WTC11 (cell line): Measurements from ENCODE around the gene ZNF226. TPM values are rescaled to one million over a fixed set of nuclear protein-coding genes. Genes with fewer than 3 reads are reported as not detected.
A peak's percentile ranks its signal among the peaks of the same experiment; 100 is the strongest.
"Not testable (repeated sequence)": the region's sequence is repeated elsewhere in the genome, so short reads cannot be mapped to it uniquely, and the experiment has no call there.

Experiments
- ATAC-seq: fragments of 200-7000 bp; cut with Tn5 transposase; 2 replicates; pipeline ENCODE4 v1.10.0; 2021; ENCODE audit warnings: mild to moderate bottlenecking, moderate library complexity
- Bru-seq: library from RNA; stranded (reverse); fragments of 400-500 nt; gene quantifications from one replicate; lab custom pipeline; 2021; lab: Mats Ljungman, UMichigan
- CTCF ChIA-PET: fragments of 300-600 bp; sonication (Branson Sonifier 250); formaldehyde crosslinking; loops from one replicate; lab custom pipeline; 2021; ENCODE audit warnings: antibody characterized with exemption; lab: Charles Lee
- POLR2A ChIA-PET: fragments of 350-600 bp; sonication (Branson Sonifier 250); formaldehyde crosslinking; loops from one replicate; lab custom pipeline; 2021; ENCODE audit warnings: antibody characterized with exemption; lab: Charles Lee
- DNase-seq: peaks from one replicate; pipeline ENCODE4 v3.0.0; 2021; ENCODE audit warnings: low spot score
- H3K27ac Mint-ChIP-seq: 2 replicates; pipeline ENCODE4 v1.8.0; 2021; ENCODE audit warnings: mixed read lengths
- H3K27me3 Mint-ChIP-seq: 2 replicates; pipeline ENCODE4 v1.8.0; 2021; ENCODE audit warnings: low read depth, mild to moderate bottlenecking, moderate library complexity, mixed read lengths
- H3K36me3 Mint-ChIP-seq: 2 replicates; pipeline ENCODE4 v1.8.0; 2021; ENCODE audit warnings: mixed read lengths
- H3K4me1 Mint-ChIP-seq: 2 replicates; pipeline ENCODE4 v1.8.0; 2022; ENCODE audit warnings: mixed read lengths
- H3K4me3 Mint-ChIP-seq: 2 replicates; pipeline ENCODE4 v1.8.0; 2021; ENCODE audit warnings: mild to moderate bottlenecking, moderate library complexity, mixed read lengths
- H3K9me3 Mint-ChIP-seq: 2 replicates; pipeline ENCODE4 v1.8.0; 2021; ENCODE audit warnings: mixed read lengths
- CREM ChIP-seq: sonication (generic); formaldehyde crosslinking; IDR thresholded peaks from 2 replicates; pipeline ENCODE4 v1.8.1; 2022; ENCODE audit warnings: mild to moderate bottlenecking, missing genetic modification reagents, moderate library complexity
- GABPB1 ChIP-seq: sonication (generic); formaldehyde crosslinking; IDR thresholded peaks from 2 replicates; pipeline ENCODE4 v1.8.1; 2023; ENCODE audit warnings: mild to moderate bottlenecking, missing genetic modification reagents
- NR1H2 ChIP-seq: sonication (generic); formaldehyde crosslinking; IDR thresholded peaks from 2 replicates; pipeline ENCODE4 v1.9.0; 2021; ENCODE audit warnings: mild to moderate bottlenecking, moderate library complexity, missing genetic modification reagents
- OVOL2 ChIP-seq: fragments of 250-450 bp; sonication (Bioruptor Pico); IDR thresholded peaks from 2 replicates; pipeline ENCODE4 v1.9.0; 2021; ENCODE audit warnings: mild to moderate bottlenecking, borderline replicate concordance
- SP1 ChIP-seq: sonication (generic); formaldehyde crosslinking; conservative IDR thresholded peaks from 2 replicates; pipeline ENCODE4 v1.8.1; 2022; ENCODE audit warnings: missing genetic modification reagents
- TEAD1 ChIP-seq: sonication (generic); formaldehyde crosslinking; IDR thresholded peaks from 2 replicates; pipeline ENCODE4 v1.8.0; 2022; ENCODE audit warnings: mild to moderate bottlenecking, missing genetic modification reagents
- ZNF671 ChIP-seq: fragments of 250-450 bp; sonication (Bioruptor Pico); IDR thresholded peaks from 2 replicates; pipeline ENCODE4 v1.8.0; 2021; ENCODE audit warnings: mild to moderate bottlenecking
- long read RNA-seq, 3 experiments: library from RNA in 1 of 3; library from capped mRNA in 1 of 3; library from polyadenylated mRNA in 1 of 3; unstranded in 2 of 3; stranded (forward) in 1 of 3; transcript quantifications; one replicate each; pipeline ENCODE4 v2.0.0, GENCODE V29; 2021
- total RNA-seq: library from RNA; stranded (reverse); gene quantifications from 3 replicates; pipeline ENCODE4 v1.2.3, GENCODE V29; 2021
- TF ChIP-seq, protein P1 (sequence below): sonication (generic); formaldehyde crosslinking; IDR thresholded peaks from 2 replicates; pipeline ENCODE4 v1.8.0; 2022; ENCODE audit warnings: mild to moderate bottlenecking, missing genetic modification reagents
- TF ChIP-seq, protein P2 (sequence below): fragments of 250-450 bp; sonication (Bioruptor Pico); conservative IDR thresholded peaks from 2 replicates; pipeline ENCODE4 v1.9.0; 2021; ENCODE audit warnings: mild to moderate bottlenecking
- TF ChIP-seq, protein P3 (sequence below): sonication (generic); formaldehyde crosslinking; IDR thresholded peaks from 2 replicates; pipeline ENCODE4 v1.8.1; 2023; ENCODE audit warnings: mild to moderate bottlenecking, missing genetic modification reagents, moderate library complexity

Gene ZNF226
- total RNA-seq (14.5 to 18.5 TPM (median 18.0 TPM) in 3 replicates), Bru-seq, nascent RNA (percentile 93 among the genes with signal in this experiment)
- long read RNA-seq, experiment 1, transcript ZNF226-218 (6 exons, 548 nt): major isoform, 16 of 48 reads
- long read RNA-seq, experiment 1, transcript ZNF226-209 (6 exons, 576 nt): minor isoform, 5 of 48 reads
- long read RNA-seq, experiment 1, partial matches to known transcripts: 3 of 48 reads
- long read RNA-seq, experiment 1, other reads (novel, unspliced or antisense): 14 of 48 reads
- long read RNA-seq, experiment 2, partial matches to known transcripts: 5 of 11 reads
- long read RNA-seq, experiment 2, other reads (novel, unspliced or antisense): 4 of 11 reads
- long read RNA-seq, experiment 3, full-length matches to known transcripts: 4 of 11 reads
- long read RNA-seq, experiment 3, partial matches to known transcripts: 2 of 11 reads
- long read RNA-seq, experiment 3, other reads (novel, unspliced or antisense): 5 of 11 reads

DNA sequence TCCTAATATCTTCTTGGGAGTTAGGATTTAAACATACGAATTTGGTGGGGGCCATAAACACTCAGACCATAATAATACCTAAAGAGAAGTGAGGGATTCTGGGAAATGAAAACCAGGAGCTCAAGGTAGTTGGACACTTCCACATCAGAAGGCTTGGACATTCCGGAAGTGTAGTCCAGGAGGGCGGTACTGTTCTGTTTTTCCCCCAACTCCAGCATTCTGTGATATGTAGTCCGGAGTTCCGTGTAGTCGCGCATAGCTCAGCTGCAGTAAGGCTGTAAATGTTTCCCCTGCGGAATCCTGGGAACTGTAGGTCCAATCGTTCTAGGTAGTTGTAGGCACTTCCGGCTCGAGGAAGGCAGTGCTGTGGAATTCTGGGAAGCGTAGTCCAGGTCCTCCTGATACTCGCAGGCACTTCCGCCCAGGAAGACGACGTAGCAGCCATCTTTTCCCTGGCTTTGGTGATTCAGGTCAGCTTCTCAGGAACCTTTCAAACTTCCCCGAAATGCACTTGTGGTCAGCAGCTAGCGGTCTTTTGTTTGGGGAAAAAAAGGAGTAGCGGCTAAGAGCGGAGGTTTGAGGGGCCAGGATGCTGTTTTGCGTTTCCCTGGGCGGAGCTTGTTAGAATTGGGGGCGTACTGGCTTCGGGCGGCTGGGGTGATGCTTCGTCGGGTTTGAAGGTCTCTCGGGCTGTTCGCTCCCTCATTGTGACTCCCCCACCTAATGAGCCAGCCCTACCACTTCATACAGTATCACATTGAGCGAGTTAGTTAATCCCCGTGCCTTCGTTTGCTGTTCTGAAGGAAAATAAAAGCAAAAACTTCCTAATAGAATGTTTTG, at the start of gene ZNF226:
ZNF226 (plus strand) TSS at position 428 of the 840 bp plus-strand sequence. CDS start 4,981 bp downstream, outside the sequence.
- H3K36me3 Mint-ChIP-seq: peaks cover 31% of the 10 kb centered on the region
- H3K4me1 Mint-ChIP-seq: peaks cover 7% of the 10 kb centered on the region
- H3K27me3 Mint-ChIP-seq: peaks cover 10% of the 10 kb centered on the region; the same call in 1 of the 2 replicates
- peaks cover 9% of the 10 kb centered on the region for H3K9me3 Mint-ChIP-seq
- DNase-seq (peak; percentile 81), ATAC-seq (peak; percentile 100)
- ChIA-PET POLR2A (interaction anchor here (0.6 to 1.3 kb wide), 4 partner anchors 26 to 97 kb away, joined by 3 to 8 read pairs (median 6); partner anchors contain the start of gene ZNF225), CTCF (interaction anchor here (0.6 to 1.2 kb wide), 5 partner anchors 24 to 335 kb away, joined by 3 to 6 read pairs (median 4); partner anchors contain the start of genes ZNF180 and ZNF227)
- H3K4me3 Mint-ChIP-seq: peak within 1 kb of the TSS; percentile 99
- peak; percentile 85; the same call in 1 of the 2 replicates for TF ChIP-seq TEAD1
- TF ChIP-seq SP1 (CRISPR knock-in tag): peak; percentile 62
- TF ChIP-seq CREM (CRISPR knock-in tag): peak; percentile 33; the same call in 1 of the 2 replicates
- TF ChIP-seq, protein P1, sequence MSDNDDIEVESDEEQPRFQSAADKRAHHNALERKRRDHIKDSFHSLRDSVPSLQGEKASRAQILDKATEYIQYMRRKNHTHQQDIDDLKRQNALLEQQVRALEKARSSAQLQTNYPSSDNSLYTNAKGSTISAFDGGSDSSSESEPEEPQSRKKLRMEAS (CRISPR knock-in tag): 0 out of 2 replicates have a peak, but pooled peaks have one; percentile 25
- TF ChIP-seq, protein P2, sequence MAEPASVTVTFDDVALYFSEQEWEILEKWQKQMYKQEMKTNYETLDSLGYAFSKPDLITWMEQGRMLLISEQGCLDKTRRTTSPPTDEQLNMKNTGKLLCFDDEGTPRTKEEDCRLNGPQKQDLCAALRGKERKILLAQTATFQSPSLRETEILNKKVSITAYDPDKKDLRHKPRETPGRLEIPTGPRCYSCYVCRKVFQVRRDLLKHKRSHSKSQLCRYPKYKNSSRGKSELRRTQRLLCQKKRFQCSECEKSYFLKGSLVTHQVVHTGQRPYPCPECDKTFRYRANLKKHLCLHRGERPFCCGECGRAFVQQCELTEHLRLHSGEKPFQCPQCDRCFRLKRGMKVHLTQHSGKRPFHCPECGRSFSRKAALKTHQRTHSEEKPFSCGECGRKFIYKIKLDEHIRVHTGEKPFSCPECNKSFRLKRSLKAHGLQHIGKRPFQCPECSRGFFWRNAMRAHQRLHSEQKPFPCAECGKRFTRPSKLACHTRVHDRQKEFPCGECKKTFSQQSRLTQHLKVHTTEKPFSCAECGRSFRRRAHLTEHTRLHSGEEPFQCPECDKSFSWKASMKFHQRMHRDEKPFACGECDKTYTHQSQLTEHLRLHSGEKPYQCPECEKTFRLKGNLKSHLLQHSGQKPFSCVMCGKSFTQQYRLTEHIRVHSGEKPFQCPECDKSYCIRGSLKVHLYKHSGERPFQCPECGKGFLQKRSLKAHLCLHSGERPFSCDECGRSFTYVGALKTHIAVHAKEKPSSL (CRISPR knock-in tag): no peak
- TF ChIP-seq GABPB1 (CRISPR knock-in tag): peak; percentile 43; the same call in 1 of the 2 replicates
- no peak for TF ChIP-seq NR1H2 (CRISPR knock-in tag)
- H3K27ac Mint-ChIP-seq: peak within 1 kb of the TSS; percentile 98

DNA sequence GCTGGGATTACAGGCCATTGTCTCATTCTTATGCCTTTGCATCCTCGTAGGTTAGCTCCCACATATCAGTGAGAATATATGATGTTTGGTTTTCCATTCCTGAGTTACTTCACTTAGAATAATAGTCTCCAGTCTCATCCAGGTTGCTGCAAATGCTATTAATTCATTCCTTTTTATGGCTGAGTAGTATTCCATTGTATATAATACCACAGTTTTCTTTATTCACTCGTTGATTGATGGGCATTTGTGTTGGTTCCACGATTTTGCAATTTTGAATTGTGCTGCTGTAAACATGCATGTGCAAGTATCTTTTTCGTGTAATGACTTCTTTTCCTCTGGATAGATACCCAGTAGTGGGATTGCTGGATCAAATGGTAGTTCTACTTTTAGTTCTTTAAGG, 43.7 kb upstream of the ZNF226 start:
- H3K4me3 Mint-ChIP-seq, POLR2A ChIA-PET, ATAC-seq, H3K4me1 Mint-ChIP-seq, H3K27ac Mint-ChIP-seq, DNase-seq, H3K27me3 Mint-ChIP-seq: not testable (repeated sequence)
- peaks cover 26% of the 10 kb centered on the region for H3K9me3 Mint-ChIP-seq
- CTCF ChIA-PET: interaction anchor here (0.5 kb wide), 1 partner anchor 59 kb away, joined by 4 read pairs; no protein-coding TSS in a partner anchor
- H3K36me3 Mint-ChIP-seq: peaks cover 65% of the 10 kb centered on the region

DNA sequence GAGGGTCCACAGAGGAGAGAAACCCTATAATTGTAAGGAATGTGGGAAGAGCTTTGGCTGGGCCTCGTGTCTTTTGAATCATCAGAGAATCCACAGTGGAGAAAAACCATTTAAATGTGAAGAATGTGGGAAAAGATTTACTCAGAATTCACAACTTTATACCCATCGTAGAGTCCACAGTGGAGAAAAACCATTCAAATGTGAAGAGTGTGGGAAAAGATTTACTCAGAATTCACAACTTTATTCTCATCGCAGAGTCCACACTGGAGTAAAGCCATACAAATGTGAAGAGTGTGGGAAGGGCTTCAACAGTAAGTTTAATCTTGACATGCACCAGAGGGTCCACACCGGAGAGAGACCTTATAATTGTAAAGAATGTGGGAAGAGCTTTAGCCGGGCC, 32.9 kb upstream of the ZNF226 start:
- H3K4me1 Mint-ChIP-seq: no peaks in the 10 kb centered on the region
- POLR2A ChIA-PET: no interaction called here
- TF ChIP-seq ZNF671 (CRISPR knock-in tag) (no peak), OVOL2 (CRISPR knock-in tag) (no peak)
- TF ChIP-seq, protein P3, sequence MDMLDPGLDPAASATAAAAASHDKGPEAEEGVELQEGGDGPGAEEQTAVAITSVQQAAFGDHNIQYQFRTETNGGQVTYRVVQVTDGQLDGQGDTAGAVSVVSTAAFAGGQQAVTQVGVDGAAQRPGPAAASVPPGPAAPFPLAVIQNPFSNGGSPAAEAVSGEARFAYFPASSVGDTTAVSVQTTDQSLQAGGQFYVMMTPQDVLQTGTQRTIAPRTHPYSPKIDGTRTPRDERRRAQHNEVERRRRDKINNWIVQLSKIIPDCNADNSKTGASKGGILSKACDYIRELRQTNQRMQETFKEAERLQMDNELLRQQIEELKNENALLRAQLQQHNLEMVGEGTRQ (CRISPR knock-in tag): no peak
- no peaks in the 10 kb centered on the region; the same call in 1 of the 2 replicates for H3K27me3 Mint-ChIP-seq
- no peak overlapping the region for H3K27ac Mint-ChIP-seq
- no peak overlapping the region for H3K4me3 Mint-ChIP-seq
- peaks cover 39% of the 10 kb centered on the region for H3K36me3 Mint-ChIP-seq
- DNase-seq: no peak
- CTCF ChIA-PET: no interaction called here
- no peak for ATAC-seq
- H3K9me3 Mint-ChIP-seq: peaks cover 37% of the 10 kb centered on the region
